GM23338 (cell line): ENCODE measurements around the gene OPN1MW.
"Not testable (repeated sequence)": the region's sequence is repeated elsewhere in the genome, so short reads cannot be mapped to it uniquely, and the experiment has no call there.

Experiments
- CREB1 ChIP-seq: fragments of 250-450 bp; sonication (Bioruptor Pico); IDR thresholded peaks from 2 replicates; pipeline ENCODE4 v1.5.0; 2020; ENCODE audit warnings: low read depth, mild to moderate bottlenecking, moderate library complexity
- EZH2 ChIP-seq: fragments of 200-600 bp; sonication (generic); IDR thresholded peaks from one replicate; pipeline ENCODE4 v1.8.0; 2017; ENCODE audit warnings: antibody characterized with exemption, mild to moderate bottlenecking, low read depth; ENCODE audit not compliant: unreplicated experiment
- EZH2phosphoT487 ChIP-seq: fragments of 200-600 bp; sonication (generic); IDR thresholded peaks from one replicate; pipeline ENCODE4 v1.8.1; 2018; ENCODE audit warnings: antibody characterized with exemption; ENCODE audit not compliant: unreplicated experiment
- JUNB ChIP-seq: IDR thresholded peaks from one replicate; pipeline ENCODE4 v1.6.1; 2016; ENCODE audit warnings: antibody characterized with exemption; ENCODE audit not compliant: unreplicated experiment
- POLR2AphosphoS5 ChIP-seq: IDR thresholded peaks from 2 replicates; pipeline ENCODE4 v1.6.1; 2016; ENCODE audit warnings: antibody characterized with exemption, low read depth
- TF ChIP-seq, protein P1 (sequence below), 2 experiments: fragments of 200-600 bp in 1 of 2; sonication (generic) in 1 of 2; conservative IDR thresholded peaks; 2 replicates each; pipeline versions ENCODE4 v1.5.1 to v1.6.1; 2016 to 2017; ENCODE audit warnings: antibody characterized with exemption in 2 of 2, low read depth in 2 of 2, mild to moderate bottlenecking in 2 of 2, moderate library complexity in 1 of 2
- TF ChIP-seq, protein P2 (sequence below): IDR thresholded peaks from 2 replicates; pipeline ENCODE4 v1.6.1; 2016; ENCODE audit warnings: antibody characterized with exemption
- TF ChIP-seq, protein P3 (sequence below): IDR thresholded peaks from one replicate; pipeline ENCODE4 v1.6.1; 2018; ENCODE audit warnings: antibody characterized with exemption; ENCODE audit not compliant: unreplicated experiment
- TF ChIP-seq, protein P4 (sequence below): fragments of 250-450 bp; sonication (Bioruptor Pico); IDR thresholded peaks from 2 replicates; pipeline ENCODE4 v1.5.0; 2020; ENCODE audit warnings: mild to moderate bottlenecking, moderate library complexity

DNA sequence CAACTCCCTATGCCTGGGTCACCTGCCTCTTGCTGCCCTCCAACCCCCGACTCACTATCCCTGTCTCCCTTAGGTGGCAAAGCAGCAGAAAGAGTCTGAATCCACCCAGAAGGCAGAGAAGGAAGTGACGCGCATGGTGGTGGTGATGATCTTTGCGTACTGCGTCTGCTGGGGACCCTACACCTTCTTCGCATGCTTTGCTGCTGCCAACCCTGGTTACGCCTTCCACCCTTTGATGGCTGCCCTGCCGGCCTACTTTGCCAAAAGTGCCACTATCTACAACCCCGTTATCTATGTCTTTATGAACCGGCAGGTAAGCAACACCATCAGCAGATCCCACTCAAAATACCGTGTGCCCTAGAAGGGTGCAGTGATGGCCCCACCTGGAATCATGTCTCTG lies 26.2 kb upstream of the OPN1MW start:
- TF ChIP-seq, protein P1, sequence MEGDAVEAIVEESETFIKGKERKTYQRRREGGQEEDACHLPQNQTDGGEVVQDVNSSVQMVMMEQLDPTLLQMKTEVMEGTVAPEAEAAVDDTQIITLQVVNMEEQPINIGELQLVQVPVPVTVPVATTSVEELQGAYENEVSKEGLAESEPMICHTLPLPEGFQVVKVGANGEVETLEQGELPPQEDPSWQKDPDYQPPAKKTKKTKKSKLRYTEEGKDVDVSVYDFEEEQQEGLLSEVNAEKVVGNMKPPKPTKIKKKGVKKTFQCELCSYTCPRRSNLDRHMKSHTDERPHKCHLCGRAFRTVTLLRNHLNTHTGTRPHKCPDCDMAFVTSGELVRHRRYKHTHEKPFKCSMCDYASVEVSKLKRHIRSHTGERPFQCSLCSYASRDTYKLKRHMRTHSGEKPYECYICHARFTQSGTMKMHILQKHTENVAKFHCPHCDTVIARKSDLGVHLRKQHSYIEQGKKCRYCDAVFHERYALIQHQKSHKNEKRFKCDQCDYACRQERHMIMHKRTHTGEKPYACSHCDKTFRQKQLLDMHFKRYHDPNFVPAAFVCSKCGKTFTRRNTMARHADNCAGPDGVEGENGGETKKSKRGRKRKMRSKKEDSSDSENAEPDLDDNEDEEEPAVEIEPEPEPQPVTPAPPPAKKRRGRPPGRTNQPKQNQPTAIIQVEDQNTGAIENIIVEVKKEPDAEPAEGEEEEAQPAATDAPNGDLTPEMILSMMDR (conservative IDR thresholded peaks at IDR 0.05; ENCODE audit: low read depth in 2 of 2): not testable (repeated sequence)
- TF ChIP-seq EZH2phosphoT487; EZH2; JUNB; POLR2AphosphoS5; CREB1 (CRISPR knock-in tag): not testable (repeated sequence)
- TF ChIP-seq, protein P2, sequence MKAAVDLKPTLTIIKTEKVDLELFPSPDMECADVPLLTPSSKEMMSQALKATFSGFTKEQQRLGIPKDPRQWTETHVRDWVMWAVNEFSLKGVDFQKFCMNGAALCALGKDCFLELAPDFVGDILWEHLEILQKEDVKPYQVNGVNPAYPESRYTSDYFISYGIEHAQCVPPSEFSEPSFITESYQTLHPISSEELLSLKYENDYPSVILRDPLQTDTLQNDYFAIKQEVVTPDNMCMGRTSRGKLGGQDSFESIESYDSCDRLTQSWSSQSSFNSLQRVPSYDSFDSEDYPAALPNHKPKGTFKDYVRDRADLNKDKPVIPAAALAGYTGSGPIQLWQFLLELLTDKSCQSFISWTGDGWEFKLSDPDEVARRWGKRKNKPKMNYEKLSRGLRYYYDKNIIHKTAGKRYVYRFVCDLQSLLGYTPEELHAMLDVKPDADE: not testable (repeated sequence)
- TF ChIP-seq, protein P3, sequence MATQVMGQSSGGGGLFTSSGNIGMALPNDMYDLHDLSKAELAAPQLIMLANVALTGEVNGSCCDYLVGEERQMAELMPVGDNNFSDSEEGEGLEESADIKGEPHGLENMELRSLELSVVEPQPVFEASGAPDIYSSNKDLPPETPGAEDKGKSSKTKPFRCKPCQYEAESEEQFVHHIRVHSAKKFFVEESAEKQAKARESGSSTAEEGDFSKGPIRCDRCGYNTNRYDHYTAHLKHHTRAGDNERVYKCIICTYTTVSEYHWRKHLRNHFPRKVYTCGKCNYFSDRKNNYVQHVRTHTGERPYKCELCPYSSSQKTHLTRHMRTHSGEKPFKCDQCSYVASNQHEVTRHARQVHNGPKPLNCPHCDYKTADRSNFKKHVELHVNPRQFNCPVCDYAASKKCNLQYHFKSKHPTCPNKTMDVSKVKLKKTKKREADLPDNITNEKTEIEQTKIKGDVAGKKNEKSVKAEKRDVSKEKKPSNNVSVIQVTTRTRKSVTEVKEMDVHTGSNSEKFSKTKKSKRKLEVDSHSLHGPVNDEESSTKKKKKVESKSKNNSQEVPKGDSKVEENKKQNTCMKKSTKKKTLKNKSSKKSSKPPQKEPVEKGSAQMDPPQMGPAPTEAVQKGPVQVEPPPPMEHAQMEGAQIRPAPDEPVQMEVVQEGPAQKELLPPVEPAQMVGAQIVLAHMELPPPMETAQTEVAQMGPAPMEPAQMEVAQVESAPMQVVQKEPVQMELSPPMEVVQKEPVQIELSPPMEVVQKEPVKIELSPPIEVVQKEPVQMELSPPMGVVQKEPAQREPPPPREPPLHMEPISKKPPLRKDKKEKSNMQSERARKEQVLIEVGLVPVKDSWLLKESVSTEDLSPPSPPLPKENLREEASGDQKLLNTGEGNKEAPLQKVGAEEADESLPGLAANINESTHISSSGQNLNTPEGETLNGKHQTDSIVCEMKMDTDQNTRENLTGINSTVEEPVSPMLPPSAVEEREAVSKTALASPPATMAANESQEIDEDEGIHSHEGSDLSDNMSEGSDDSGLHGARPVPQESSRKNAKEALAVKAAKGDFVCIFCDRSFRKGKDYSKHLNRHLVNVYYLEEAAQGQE: not testable (repeated sequence)
- TF ChIP-seq, protein P4, sequence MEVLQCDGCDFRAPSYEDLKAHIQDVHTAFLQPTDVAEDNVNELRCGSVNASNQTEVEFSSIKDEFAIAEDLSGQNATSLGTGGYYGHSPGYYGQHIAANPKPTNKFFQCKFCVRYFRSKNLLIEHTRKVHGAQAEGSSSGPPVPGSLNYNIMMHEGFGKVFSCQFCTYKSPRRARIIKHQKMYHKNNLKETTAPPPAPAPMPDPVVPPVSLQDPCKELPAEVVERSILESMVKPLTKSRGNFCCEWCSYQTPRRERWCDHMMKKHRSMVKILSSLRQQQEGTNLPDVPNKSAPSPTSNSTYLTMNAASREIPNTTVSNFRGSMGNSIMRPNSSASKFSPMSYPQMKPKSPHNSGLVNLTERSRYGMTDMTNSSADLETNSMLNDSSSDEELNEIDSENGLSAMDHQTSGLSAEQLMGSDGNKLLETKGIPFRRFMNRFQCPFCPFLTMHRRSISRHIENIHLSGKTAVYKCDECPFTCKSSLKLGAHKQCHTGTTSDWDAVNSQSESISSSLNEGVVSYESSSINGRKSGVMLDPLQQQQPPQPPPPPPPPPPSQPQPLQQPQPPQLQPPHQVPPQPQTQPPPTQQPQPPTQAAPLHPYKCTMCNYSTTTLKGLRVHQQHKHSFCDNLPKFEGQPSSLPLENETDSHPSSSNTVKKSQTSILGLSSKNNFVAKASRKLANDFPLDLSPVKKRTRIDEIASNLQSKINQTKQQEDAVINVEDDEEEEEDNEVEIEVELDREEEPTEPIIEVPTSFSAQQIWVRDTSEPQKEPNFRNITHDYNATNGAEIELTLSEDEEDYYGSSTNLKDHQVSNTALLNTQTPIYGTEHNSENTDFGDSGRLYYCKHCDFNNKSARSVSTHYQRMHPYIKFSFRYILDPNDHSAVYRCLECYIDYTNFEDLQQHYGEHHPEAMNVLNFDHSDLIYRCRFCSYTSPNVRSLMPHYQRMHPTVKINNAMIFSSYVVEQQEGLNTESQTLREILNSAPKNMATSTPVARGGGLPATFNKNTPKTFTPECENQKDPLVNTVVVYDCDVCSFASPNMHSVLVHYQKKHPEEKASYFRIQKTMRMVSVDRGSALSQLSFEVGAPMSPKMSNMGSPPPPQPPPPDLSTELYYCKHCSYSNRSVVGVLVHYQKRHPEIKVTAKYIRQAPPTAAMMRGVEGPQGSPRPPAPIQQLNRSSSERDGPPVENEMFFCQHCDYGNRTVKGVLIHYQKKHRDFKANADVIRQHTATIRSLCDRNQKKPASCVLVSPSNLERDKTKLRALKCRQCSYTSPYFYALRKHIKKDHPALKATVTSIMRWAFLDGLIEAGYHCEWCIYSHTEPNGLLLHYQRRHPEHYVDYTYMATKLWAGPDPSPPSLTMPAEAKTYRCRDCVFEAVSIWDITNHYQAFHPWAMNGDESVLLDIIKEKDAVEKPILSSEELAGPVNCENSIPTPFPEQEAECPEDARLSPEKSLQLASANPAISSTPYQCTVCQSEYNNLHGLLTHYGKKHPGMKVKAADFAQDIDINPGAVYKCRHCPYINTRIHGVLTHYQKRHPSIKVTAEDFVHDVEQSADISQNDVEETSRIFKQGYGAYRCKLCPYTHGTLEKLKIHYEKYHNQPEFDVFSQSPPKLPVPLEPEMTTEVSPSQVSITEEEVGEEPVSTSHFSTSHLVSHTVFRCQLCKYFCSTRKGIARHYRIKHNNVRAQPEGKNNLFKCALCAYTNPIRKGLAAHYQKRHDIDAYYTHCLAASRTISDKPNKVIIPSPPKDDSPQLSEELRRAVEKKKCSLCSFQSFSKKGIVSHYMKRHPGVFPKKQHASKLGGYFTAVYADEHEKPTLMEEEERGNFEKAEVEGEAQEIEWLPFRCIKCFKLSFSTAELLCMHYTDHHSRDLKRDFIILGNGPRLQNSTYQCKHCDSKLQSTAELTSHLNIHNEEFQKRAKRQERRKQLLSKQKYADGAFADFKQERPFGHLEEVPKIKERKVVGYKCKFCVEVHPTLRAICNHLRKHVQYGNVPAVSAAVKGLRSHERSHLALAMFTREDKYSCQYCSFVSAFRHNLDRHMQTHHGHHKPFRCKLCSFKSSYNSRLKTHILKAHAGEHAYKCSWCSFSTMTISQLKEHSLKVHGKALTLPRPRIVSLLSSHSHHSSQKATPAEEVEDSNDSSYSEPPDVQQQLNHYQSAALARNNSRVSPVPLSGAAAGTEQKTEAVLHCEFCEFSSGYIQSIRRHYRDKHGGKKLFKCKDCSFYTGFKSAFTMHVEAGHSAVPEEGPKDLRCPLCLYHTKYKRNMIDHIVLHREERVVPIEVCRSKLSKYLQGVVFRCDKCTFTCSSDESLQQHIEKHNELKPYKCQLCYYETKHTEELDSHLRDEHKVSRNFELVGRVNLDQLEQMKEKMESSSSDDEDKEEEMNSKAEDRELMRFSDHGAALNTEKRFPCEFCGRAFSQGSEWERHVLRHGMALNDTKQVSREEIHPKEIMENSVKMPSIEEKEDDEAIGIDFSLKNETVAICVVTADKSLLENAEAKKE (CRISPR knock-in tag): not testable (repeated sequence)
